GM21737 (cell line): ENCODE results near the gene CCDC197.

ENCODE experiments used
- ATAC-seq: cut with Tn5 transposase; IDR thresholded peaks from one replicate; pipeline ENCODE4 v1.9.1; 2021; ENCODE audit warnings: mild to moderate bottlenecking, moderate library complexity; ENCODE audit not compliant: unreplicated experiment

The CCDC197 gene

DNA sequence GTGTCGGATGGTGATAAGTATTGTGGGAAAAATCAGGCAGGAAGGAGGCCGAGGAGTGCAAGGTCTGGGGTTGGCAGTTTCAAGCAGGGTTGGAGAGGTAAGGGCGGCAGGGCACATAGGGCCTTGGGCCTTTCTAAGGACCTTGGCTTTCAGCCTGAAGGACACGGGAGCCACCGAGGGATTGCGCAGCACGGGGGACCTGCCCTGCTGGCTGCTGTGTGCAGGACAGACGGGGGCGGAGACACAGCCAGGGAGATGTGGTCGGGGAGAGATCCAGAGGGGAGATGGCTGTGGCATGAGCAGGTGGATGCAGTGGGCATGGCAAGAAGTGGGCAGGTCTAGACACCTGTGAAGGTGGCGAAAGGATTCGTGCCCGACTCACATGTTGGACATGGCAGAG is 43.7 kb downstream of the CCDC197 start:
- no peak for ATAC-seq

DNA sequence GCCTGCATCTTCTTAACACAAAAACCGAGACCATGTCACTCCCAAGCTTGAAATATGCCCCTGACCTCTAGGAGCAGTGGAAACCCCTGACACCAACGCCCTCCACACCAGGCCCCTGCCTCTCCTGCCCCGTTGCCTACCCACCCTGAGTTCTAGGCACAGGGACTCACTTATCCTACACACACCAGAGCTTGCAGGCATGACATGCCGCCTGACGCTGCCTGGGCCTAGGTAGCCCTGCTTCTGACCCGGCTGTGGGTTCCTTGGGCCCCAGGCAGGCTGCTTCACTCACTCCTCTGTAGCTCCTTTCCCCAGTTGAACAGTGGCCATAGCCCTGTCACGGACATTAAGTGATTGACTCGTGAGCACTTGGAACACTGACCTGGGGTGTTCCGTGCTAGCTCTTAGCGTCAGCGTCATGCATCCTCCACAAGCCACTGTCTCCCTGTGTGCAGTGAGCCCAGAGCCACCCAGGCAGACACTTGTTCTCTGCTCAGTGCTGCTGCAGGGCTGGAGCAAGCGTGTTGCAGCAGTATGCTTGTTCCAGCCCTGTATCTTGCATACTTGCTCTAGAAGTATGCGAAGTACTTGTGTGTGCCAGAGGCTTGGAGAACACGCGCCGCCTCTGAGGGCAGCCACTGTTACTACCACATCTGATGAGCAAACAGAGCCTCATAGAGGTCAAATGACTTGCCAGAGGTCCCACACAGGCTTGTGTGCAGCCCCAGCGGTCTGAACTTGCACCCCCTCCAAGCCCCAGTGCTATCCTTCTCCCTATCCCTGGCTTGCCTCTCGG is 44.6 kb downstream of the CCDC197 start:
- no peak for ATAC-seq

DNA sequence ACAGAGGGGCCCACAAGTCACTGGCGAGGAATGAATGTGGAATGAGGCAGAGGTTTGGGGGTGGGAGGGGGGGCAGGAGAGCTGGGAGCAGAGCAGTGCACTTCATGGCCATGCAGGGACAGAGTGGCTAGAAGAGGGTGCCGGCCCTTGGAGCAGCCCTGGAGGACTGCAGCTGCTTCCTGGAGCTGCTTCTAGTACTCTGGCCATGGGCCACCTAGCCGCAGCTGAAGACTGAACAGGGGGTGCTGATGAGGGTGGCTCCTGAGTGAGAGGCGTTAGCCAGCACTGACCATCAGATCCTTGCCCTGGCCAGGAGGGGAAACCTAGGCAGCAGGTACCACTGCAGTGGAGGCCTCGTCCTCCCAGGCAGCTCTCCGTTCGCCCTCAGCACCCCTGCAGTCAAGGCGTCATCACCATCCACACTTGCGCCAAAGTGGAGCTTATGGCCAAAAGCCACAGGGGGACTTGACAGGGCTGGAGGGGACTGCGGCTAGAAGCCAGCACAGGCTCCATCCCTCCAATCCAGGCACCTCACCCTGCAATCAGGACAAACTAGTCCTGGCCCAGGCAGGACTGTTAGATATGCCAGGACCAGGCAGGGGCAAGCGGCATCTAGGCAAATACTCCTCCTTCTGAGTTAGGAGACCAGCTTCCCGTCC is 45.5 kb downstream of the CCDC197 start:
- ATAC-seq = no peak

DNA sequence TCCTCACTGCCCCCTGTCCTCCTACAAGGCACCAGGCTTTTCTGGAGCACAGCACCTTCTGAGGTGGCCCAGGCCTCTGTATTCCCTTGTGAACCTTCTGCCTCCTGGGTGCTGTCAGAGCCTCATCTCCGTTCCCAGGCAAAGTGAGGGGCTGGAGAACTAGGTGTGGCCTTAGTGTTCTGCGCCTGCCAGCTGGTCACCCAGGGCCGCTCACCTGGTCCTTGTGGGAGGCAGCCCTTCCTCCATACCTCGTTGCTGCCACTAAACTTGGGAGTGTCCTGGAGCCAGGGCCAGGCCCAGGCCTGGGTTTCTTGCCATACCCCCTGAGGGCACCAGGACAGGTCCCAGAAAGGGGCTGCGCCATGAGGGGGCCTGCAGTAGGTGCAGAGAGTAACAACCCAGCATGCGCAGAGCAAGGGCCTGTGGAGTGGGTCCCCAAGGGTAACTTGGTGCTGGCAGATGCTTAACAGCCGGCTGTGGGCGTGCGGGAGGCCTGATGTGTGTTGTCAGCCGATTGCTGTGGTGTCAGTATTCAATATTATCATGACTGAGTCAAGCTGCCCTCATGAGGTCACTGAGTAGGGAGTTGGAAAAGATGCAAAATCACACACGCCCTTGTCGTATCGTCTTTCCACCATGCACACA is 46.1 kb downstream of the CCDC197 start:
- no peak for ATAC-seq

DNA sequence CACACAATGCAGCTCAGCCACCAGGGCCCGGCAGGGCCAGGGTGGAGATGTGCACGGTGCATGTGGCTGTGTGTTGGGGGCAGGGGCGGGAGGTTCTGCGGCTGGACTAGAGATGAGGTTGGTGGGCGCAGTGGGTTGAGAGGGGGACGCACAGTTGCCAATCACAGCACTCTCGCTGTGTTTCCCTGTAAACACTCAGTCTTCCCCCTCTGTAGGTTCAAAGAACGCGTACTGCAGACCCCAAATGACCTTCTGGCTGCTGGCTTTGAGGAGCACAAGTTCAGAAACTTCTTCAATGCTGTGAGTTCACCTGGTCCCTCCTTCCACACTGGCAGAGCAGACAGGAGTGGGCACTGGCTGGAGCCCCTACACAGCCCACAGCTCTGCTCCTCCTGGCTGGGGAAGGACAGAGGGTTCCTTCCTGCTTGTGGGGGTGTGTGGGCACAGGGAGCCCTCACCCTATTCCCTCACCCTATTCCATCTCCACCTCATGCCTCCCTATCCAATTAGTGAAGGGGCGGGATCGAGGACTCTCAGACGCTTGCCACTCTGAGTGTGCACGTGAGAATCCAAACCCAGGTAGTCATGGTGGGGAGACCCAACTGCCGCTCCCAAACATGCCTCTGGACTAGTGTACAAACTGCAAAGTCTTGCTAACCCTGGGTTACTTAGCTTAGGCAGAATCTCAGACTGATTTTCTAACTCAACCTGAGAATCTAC is 46.8 kb downstream of the CCDC197 start:
- ATAC-seq = no peak

DNA sequence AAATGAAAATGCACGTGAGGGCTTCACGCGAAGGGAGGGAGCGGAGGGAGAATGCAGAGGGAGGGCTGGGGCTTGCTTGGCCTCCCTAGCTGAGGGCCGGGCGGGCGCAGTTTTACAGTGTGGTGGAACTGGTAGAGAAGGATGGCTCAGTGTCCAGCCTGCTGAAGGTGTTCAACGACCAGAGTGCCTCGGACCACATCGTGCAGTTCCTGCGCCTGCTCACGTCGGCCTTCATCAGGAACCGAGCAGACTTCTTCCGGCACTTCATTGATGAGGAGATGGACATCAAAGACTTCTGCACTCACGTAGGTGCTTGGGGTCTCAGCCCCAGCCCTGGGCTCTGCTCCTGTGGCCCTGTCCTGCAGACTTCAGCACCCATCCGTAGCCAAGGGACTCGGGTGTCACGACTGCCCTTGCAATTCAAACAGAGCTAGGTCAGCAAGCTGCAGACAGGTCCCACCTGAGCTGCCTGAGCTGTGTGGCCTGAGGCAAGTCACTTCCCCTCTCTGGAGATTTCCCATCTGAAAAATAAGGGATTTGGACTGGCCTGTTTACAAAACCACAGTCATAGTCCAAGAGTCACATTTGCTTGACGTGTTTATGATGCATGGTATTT is 47.5 kb downstream of the CCDC197 start:
- ATAC-seq = no peak

DNA sequence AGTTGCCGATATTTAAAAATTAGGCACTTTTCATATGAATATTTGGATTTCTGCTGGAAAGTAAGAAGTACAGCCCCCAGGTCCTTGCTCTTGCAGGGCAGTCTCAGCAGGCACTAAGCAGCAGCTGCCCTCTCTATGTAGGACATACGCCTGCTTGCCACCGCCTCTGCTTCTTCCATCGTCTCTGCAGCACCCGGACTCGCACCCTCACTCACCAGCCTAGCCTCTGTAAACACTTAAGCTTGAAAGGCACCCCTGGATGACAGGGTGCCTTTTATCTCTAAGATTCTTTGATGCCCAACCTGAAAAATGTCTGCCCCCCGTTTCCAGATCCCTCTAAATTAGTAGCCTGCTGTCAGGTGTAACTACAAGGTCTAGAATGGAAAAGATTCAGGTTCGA is 48.0 kb downstream of the CCDC197 start:
- no peak for ATAC-seq

DNA sequence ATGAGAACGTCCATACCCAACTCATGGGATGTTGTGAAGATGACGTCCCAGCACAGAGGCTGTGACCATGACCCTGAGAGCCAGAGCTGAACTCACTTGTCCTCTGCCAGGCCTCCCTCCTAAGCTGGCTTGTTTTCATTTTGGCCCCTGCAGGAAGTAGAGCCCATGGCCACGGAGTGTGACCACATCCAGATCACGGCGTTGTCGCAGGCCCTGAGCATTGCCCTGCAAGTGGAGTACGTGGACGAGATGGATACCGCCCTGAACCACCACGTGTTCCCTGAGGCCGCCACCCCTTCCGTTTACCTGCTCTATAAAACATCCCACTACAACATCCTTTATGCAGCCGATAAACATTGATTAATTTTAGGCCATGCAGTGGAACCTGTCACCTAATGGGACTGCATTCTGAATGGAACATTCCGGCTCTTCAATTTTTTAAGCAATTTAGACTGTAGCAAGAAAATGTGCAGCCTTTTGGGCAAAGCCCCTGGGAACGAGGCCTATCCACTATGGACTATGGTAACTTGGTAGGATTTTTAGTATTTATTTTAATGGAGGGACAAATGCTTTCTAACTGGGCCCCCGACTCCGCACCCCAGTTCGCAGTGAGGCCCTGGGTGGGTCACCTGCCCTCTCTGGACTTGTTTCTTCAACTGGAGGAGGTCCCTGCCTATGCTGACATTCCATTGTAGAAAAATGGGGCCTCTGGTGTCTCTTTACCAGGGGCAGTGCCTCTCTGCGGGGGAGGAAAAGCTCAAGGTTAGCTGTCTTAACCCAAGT is 48.7 kb downstream of the CCDC197 start:
- ATAC-seq = no peak

DNA sequence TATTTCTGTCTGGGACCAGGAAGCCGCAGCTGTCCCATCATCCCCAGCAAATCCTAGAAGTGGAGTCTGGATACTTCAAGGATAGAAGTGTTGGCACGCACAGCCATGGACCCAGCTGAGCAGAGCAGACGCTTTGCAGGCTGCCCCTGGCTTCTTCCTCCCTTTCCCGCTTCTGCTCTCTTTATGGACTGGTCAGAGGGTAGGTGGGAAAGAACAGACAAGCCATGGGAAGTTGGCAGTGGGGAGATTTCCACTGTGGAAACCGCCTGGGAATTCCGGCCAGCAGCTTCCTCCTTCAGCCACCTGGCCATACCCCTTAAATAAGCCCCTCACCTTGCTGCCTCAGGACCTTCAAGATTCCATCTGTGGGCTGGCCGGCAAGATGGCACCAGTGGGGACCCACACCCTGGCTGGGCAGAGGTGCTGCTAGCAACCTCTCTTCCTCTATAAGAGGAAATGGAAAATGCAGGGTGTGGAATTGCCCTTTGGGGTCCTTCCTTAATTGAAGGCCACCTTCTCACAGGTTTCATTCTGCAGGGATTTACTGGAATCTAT is 49.7 kb downstream of the CCDC197 start:
- ATAC-seq = no peak

DNA sequence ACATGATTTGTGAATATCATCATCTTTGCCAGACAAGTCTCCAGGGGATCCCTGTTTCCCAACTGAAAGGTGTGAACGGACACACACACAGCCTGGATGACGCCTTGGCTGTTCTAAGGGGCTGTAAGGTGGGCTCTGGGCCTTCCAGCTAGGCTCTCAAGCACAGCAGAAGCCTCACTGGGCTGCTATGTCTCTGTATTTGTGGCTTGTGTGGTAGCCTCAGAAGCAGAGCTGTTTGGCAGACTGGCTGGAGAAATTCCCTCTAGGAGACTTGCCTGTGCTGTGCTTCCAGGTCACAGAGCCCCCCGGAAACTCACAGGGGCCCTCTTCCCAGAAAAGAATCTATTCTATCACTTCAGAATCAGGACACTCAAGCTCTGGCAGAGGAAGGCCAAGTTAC is 50.5 kb downstream of the CCDC197 start:
- no peak for ATAC-seq

DNA sequence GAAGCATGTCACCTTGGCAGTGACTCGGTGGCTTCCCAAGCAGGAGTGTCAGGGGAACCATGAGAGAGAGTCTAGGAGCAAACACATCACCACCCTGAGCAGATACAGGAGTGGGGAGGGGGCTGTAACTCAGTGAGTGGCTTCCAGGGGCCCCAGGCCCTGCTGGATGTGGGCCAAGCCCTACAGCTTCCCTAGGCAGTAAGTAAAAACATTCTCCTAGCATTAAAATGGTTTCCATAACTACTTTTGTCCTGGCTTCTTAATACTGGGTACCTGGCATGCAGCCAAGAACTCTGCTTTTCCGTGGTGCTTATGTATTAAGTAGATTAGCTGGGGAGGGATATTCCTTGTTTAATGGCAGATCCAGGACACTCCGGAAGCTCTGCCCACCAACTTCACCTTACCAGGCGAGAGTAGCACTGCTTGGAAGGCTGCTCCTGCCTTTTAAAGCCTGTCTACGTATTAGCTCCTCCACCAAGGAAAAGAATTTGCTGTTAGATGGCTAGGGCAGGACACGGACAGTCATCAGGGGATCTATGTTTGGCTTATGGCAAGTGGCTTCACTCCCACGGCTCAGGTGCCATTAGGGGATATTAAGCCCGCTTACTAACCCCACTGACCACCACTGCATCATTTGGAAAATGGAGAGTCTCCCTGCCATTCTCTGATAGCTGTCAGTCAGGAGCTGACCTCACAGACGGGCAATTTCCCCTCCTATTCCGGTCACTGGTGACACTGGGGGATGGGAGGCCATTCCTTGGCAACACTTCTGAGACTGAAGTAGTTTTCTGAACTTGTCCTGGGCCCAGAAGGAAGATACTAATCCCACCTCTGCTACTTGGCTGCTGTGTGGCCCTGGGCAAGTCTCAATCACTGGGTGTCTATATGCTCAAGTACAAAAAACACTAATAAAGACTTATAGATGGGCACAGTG is 51.9 kb downstream of the CCDC197 start:
- ATAC-seq = no peak

DNA sequence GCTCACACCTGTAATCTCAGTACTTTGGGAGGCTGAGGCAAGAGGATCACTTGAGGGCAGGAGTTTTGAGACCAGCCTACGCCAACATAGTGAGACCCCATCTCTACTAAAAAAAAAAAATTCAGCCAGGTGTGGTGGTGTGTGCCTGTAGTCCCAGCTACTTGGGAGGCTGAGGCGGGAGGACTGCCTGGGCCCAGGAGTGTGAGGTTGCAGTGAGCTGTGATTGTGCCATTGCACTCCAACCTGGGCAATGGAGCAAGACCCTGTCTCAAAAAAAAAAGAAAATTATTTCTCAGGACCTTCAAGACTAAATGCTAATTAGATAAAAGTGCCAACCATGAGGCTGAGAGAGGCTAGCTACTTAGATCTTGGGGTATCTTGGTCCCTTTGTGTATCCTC is 52.5 kb downstream of the CCDC197 start:
- ATAC-seq = no peak

DNA sequence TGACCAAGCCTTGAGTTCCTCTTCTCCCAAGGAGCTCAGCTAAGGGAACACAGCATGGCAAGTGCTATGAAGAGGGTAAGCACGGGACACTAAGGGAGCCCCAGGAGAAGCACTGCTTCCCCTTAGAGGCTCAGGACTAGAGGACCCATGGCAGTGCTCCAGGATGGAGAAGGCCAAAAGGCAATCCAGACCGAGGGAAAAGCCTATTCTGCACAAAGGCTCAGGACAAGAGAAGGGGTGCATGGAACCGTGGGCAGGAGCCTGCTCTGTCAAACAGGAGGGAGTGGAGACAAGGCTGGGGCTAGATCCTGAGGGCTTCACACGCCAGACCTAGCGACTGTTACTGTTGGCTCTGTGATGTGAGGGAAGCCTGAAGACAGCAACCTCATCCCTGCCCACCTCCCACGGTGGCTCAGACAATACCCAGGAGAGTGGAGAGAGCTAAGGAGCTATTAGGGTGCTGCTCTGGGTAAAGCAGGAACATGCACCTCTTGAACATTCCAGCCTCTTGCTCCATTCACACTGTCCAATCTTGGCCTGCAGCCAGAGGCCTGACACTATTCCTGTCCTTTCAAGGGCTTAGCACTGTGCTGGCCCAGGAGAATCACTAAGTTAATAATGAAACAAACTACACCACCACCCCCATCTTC is 53.3 kb downstream of the CCDC197 start:
- ATAC-seq = no peak

DNA sequence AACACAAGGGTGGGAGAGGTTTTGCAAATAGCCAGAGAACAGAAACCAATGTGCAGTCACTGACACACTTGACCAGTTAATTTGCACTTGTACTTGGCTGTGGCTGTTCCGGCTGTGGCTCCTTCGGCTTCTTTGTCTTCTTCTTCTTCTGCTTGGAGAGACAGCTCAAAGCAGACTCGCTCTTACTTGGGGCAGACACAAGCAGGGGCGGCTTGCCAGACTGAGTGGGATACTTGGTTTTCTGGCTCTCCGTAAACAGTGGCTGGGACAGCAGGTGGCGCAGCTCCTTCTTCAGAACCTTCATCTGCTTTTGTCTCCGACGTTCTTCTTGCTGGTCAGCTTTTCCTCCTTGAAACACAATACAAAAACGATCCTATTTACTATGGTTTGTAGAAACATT is 54.0 kb downstream of the CCDC197 start:
- no peak for ATAC-seq

DNA sequence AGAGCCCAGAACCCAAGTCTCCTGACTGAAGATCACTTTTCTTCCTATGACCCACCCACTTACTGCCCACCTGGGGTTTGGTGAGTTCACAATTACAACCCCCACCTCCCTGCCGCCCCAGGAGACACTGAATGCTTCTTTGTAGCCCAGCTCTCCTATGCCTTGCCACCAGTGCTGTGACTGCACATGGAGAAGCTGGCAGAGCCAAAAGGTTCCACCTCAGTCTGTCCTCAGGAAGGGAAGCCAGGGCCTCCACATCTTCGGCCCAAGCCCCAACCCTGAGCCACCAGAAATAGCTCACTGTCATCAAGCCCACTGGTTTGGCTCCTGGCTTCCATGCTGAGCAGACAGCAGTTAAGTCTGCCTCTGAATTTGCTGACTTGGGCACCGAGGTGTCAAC is 54.7 kb downstream of the CCDC197 start:
- ATAC-seq = no peak

DNA sequence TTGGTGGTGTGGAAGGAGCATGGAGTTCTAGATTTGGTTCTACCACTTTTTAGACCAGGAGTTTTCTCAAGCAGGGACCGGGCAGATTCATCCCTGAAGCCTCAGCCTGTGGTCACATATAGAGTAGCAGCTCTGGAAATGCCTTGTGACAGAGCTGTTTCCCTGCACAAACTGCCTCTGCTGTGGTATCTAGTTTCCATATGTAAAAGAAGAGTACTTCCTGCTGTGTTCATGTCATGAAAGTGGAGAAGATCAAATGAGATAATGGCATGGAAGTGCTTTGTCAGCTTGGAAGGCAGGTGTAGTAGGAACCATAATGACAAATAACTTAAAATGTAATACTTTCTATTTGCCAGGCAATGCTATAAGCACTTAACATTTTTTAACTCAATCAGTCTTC is 55.1 kb downstream of the CCDC197 start:
- no peak for ATAC-seq

DNA sequence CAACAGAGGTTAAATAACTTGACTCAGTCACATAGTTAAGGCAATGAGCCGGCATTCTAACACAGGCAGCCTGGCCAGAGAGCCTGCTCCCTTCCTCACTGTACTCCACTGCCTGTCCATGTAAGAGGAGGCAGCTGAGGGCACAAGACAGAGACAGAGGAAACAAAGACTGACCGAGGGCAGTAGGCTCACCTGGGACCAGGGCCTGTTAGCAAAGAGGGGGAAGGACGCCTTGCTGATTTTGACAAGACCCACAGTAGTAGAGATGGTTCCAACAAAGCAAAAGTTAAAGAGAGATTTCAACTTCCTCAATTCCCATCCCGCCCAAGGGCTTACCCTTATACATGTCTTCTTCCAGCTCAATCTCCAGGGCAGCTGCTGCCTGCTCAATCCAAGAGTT is 55.6 kb downstream of the CCDC197 start:
- no peak for ATAC-seq

DNA sequence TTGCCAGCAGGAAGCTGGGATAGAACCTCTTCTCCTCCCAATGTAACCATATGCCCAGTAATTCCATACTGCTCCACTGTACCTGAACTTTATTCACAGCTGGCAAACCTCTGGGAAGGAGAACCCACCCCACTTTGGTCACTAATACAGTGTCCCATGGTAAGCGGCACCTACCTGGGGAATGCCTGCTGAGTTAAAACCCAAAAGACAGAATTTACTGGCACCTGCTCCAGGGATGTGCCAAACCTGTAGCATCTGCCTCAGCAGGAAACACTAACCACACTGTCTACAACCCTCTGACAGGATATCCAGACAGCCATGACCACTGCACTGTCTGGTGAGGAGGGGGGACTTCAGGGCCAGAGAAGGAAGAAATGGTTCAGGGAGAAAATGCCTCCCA is 57.3 kb downstream of the CCDC197 start:
- ATAC-seq = no peak
